Prostate gland (tissue), 2 donors: ENCODE measurements around the gene ATP9B. TPM values are rescaled to one million over a fixed set of nuclear protein-coding genes. Genes with fewer than 3 reads are reported as not detected.
A peak's percentile ranks its signal among the peaks of the same experiment; 100 is the strongest.

Source experiments
- DNase-seq: peaks from one replicate; pipeline ENCODE4 v3.0.0-alpha.2; 2019; ENCODE audit warnings: low spot score
- H3K27ac ChIP-seq, 2 donors: fragments of 200-600 bp; sonication (generic); 2 replicates each; pipeline ENCODE4 v1.5.1; 2017 to 2019
- H3K27me3 ChIP-seq: fragments of 200-600 bp; sonication (generic); replicated peaks from 2 replicates; pipeline ENCODE4 v1.5.1; 2019; ENCODE audit not compliant: insufficient read depth
- H3K36me3 ChIP-seq, 2 donors: fragments of 200-600 bp; sonication (generic); 1 replicate in 1 of 2; 2 replicates in 1 of 2; pipeline versions ENCODE4 v1.5.1 to v1.8.1; 2017 to 2019
- H3K4me1 ChIP-seq: fragments of 200-600 bp; sonication (generic); replicated peaks from 2 replicates; pipeline ENCODE4 v1.5.1; 2019
- H3K4me3 ChIP-seq, 2 donors: fragments of 200-600 bp; sonication (generic); 2 replicates each; pipeline ENCODE4 v1.5.1; 2017 to 2019
- H3K9me3 ChIP-seq: fragments of 200-600 bp; sonication (generic); 2 replicates; pipeline ENCODE4 v1.5.1; 2017
- POLR2A ChIP-seq: fragments of 450-650 bp; IDR thresholded peaks from one replicate; pipeline ENCODE4 v1.6.1; 2016; ENCODE audit warnings: antibody characterized with exemption, mild to moderate bottlenecking
- POLR2AphosphoS5 ChIP-seq: sonication (generic); formaldehyde crosslinking; IDR thresholded peaks from one replicate; pipeline ENCODE4 v1.6.1; 2017; ENCODE audit warnings: antibody characterized with exemption
- WGBS: methylation state at CpG from one replicate; pipeline ENCODE4 v1.1.5; 2018; 5-methylcytosine and 5-hydroxymethylcytosine counted together
- intact Hi-C: fragments of 100-400 bp; cut with DNase I; formaldehyde crosslinking; loops from one replicate; pipeline ENCODE4 v1.14.2; 2022
- total RNA-seq, 2 donors: library from RNA; depleted of rRNA; stranded (reverse); fragments of >200 nt; gene quantifications; one replicate each; pipeline ENCODE4 v1.1.0, GENCODE V29; 2016
- TF ChIP-seq, protein P1 (sequence below), 4 experiments: fragments of 200-600 bp in 2 of 4; fragments of 450-650 bp in 2 of 4; sonication (generic) in 2 of 4; IDR thresholded peaks; 1 replicate in 3 of 4; 2 replicates in 1 of 4; pipeline ENCODE4 v1.5.1; 2016 to 2019; ENCODE audit warnings: antibody characterized with exemption in 4 of 4, mild to moderate bottlenecking in 2 of 4, moderate library complexity in 2 of 4

Gene ATP9B
- total RNA-seq, 2 donors from 2014 or later, result 33.8 to 55.6 TPM

DNA sequence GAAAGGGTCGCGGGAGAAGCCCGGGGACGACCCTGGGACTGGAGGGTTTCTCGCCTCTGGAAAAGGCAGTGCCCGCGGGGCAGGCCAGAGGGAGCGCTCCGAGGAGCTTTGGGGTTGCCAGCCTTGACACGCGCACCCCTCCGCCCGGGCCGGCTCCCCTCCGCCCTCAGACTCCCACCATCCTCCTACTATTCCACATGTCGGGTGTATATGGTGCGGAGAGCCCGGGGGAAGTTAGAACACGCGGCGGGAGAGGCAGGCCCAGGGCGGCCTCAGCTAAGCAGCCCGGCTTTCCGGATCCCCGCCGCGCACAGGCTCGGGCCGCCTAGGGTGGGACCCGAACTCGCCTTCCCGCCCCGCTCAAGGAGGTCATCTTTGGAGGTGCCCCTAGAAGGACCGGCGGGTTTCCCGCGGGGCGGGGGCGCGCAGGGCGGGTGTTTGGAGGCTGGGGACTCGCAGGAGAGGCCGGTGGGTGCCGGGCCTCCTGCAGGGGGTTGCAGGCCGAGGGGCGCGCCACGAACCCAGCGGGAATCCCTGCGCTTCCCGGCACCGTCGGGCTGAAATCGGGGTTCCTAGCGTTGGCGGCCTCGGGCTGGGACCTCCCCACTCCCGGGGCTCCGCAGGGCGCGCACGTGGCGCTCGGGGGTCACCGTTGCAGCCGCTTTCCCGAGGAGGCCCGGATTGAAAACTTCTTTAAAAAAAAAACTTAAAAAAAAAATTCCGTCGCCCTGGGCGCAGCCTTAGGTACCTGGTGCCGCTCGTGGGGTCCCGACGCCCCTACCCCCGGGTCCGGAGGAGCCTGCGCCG lies 330.3 kb downstream of the ATP9B start:
- Histone ChIP-seq H3K27ac (peak overlapping the region; percentile 68 to 91), H3K36me3 (no peaks in the 10 kb centered on the region), H3K4me1 (peaks cover 7% of the 10 kb centered on the region), H3K9me3 (no peaks in the 10 kb centered on the region), H3K27me3 (no peaks in the 10 kb centered on the region), H3K4me3 (peak overlapping the region; percentile 93 to 96)
- TF ChIP-seq POLR2AphosphoS5, result no peak
- TF ChIP-seq, protein P1, sequence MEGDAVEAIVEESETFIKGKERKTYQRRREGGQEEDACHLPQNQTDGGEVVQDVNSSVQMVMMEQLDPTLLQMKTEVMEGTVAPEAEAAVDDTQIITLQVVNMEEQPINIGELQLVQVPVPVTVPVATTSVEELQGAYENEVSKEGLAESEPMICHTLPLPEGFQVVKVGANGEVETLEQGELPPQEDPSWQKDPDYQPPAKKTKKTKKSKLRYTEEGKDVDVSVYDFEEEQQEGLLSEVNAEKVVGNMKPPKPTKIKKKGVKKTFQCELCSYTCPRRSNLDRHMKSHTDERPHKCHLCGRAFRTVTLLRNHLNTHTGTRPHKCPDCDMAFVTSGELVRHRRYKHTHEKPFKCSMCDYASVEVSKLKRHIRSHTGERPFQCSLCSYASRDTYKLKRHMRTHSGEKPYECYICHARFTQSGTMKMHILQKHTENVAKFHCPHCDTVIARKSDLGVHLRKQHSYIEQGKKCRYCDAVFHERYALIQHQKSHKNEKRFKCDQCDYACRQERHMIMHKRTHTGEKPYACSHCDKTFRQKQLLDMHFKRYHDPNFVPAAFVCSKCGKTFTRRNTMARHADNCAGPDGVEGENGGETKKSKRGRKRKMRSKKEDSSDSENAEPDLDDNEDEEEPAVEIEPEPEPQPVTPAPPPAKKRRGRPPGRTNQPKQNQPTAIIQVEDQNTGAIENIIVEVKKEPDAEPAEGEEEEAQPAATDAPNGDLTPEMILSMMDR (IDR thresholded peaks at IDR 0.05), result no peak
- TF ChIP-seq POLR2A, result no peak
- intact Hi-C loops, result loop anchor here (5.0 kb wide), 1 partner anchor 128 kb away; no protein-coding TSS in a partner anchor
- WGBS, result 39% methylated on average over 67 of the region's 79 CpGs
- no peak for DNase-seq

DNA sequence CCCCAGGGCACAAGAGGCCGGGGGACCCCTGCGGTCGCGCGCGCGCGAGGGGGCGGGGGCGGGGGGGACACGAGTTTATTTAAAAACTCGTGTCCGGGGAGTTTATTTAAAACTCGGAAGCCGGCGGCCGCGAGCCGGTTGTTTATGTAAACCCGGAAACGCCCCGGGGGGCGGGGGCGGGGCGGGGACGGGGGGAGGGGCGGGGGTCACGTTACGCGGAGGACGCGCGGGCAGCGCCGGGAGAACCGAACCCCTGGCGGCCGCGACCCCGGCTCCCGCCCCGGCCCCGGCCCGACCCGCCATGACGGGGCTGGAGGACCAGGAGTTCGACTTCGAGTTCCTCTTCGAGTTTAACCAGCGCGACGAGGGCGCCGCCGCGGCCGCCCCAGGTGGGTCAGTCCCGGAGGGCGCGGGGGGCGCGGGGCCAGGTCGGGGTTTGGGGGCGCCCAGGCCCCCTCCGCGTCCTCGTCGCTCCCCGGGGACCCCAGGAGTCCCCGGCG lies 330.9 kb downstream of the ATP9B start:
- H3K27ac ChIP-seq, result peak overlapping the region; percentile 68 to 91
- H3K36me3 ChIP-seq, result no peaks in the 10 kb centered on the region
- 0% methylated on average over 20 of the region's 71 CpGs for WGBS
- no peaks in the 10 kb centered on the region for H3K9me3 ChIP-seq
- H3K27me3 ChIP-seq, result no peaks in the 10 kb centered on the region
- intact Hi-C loops, result no loop called here
- DNase-seq, result peak; percentile 74
- H3K4me1 ChIP-seq, result peaks cover 7% of the 10 kb centered on the region
- TF ChIP-seq, protein P1 (IDR thresholded peaks at IDR 0.05), result peak in 2 of 4 experiments; percentile 5 to 11
- TF ChIP-seq POLR2A, result no peak
- H3K4me3 ChIP-seq, result peak overlapping the region; percentile 93 to 96

DNA sequence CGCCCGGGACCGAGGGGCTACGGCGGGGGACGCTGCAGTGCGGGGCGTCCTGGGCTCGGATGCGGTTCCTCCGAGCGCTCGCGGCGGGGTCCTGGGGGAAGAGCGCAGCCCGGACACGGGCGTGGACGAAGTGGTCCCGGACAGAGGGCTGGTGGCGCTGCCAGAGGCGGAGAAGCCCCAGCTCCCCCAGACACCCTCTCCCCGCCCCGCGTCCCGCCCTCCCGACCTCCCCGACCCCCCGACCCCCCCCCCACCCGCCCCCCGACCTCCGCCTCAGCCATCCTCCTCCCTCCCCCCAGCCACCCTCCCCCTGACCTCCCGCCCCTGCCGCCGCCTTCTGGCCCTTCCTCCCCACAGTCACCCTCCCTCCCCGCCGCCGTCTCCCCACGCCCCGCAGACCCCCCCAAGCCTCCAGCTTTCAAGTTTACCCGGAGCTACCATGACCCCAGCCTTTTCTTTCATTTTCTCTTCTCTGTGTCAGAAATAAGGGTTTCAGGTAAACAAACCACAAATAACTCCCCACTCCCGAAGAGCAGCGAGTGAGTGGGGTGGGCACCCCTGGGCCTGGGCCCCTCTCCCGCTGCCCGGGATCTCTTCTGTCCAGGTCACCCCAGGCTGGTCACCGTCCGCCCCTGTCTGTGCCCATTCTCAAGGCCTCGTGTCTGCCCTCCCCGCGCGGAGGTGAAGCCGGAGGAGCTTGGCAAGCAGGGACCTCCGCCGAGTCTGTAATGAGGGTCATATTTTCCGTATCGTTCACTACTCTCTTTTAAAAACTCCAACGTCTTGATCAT lies 331.6 kb downstream of the ATP9B start:
- DNase-seq, result no peak
- H3K27ac ChIP-seq, result peak overlapping the region; percentile 68 to 91
- WGBS, result 35% methylated on average over 44 of the region's 58 CpGs
- no peaks in the 10 kb centered on the region for H3K9me3 ChIP-seq
- H3K4me3 ChIP-seq, result peak overlapping the region; percentile 93 to 96
- intact Hi-C loops, result no loop called here
- H3K27me3 ChIP-seq, result no peaks in the 10 kb centered on the region
- H3K4me1 ChIP-seq, result peaks cover 7% of the 10 kb centered on the region
- TF ChIP-seq, protein P1 (IDR thresholded peaks at IDR 0.05), result no peak
- no peak for TF ChIP-seq POLR2AphosphoS5
- no peak for TF ChIP-seq POLR2A
- H3K36me3 ChIP-seq, result no peaks in the 10 kb centered on the region

DNA sequence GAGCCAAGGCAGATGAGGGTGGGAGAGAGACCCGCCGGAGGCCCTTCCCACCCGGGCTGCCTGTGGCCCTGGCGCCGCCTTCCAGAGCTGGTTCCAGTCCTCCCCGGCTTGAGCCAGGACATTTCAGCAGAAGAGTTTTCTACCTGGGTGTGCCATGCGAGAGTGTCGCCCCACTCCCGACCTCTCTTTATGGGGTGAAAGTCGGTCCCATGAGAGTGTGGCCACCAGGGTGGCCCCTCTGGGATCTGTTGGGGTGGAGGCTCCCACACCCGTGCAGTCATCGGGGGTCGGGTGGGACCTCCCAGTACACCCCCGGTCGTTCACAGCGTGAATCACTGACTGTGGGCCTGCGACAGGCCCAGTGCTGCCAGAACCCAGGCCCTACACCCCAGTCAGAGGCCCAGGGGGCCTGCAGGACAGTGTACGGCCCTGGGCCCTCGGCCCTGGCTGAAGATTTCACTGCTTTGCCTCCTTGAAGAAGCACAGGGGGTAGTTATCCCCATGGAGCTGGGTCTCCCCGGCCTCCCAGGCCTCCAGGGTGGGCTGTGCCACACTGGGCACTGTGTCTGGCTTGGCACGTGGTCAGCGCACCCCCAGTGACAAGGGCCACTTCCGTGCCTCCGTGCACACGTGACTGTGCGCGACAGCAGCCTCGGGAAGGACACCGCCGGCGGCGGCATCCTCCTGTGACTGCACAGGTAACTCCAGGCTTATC lies 332.5 kb downstream of the ATP9B start:
- Histone ChIP-seq H3K9me3 (no peaks in the 10 kb centered on the region), H3K36me3 (no peaks in the 10 kb centered on the region), H3K27me3 (no peaks in the 10 kb centered on the region), H3K27ac (peak overlapping the region in 1 of 2 donors; percentile 77), H3K4me3 (no peak overlapping the region), H3K4me1 (peaks cover 7% of the 10 kb centered on the region)
- no peak for TF ChIP-seq POLR2AphosphoS5
- no peak for TF ChIP-seq POLR2A
- TF ChIP-seq, protein P1 (IDR thresholded peaks at IDR 0.05), result no peak
- no peak for DNase-seq
- intact Hi-C loops, result no loop called here
- 97% methylated on average over 29 of the region's 32 CpGs for WGBS
